Fibroblast of lung (primary cell): ENCODE data around the gene ZNF407. TPM values are rescaled to one million over a fixed set of nuclear protein-coding genes. Genes with fewer than 3 reads are reported as not detected.

Source experiments
- DNase-seq, 2 donors: peaks; one replicate each; pipeline versions ENCODE4 v3.0.0 to v3.0.0-alpha.2; 2010; ENCODE audit warnings: low read depth in 2 of 2
- H2AFZ ChIP-seq: 2 replicates; pipeline ENCODE4 v1.5.1; 2012; ENCODE audit warnings: low read length, control low read depth, inconsistent platforms
- H3K27ac ChIP-seq: 2 replicates; pipeline ENCODE4 v1.5.1; 2011; ENCODE audit warnings: low read length, control low read depth; ENCODE audit not compliant: insufficient read depth
- H3K27me3 ChIP-seq: 2 replicates; pipeline ENCODE4 v1.5.1; 2011; ENCODE audit warnings: mild to moderate bottlenecking, low read length; ENCODE audit not compliant: control insufficient read depth, insufficient read depth
- H3K36me3 ChIP-seq: 2 replicates; pipeline ENCODE4 v1.5.1; 2011; ENCODE audit warnings: low read length; ENCODE audit not compliant: control insufficient read depth, insufficient read depth
- H3K4me1 ChIP-seq: 2 replicates; pipeline ENCODE4 v1.5.1; 2011; ENCODE audit warnings: low read length; ENCODE audit not compliant: control insufficient read depth, insufficient read depth; ENCODE audit errors: extremely low read depth
- H3K4me2 ChIP-seq: 2 replicates; pipeline ENCODE4 v1.5.1; 2011; ENCODE audit warnings: low read length, control low read depth; ENCODE audit not compliant: insufficient read depth; ENCODE audit errors: extremely low read depth
- H3K4me3 ChIP-seq, 4 experiments: fragments of 200-600 bp in 1 of 4; sonication (generic) in 1 of 4; replicated peaks in 1 of 4; 2 replicates each; pipeline ENCODE4 v1.5.1; 2011 to 2016; ENCODE audit warnings: low read length in 4 of 4, low read depth in 3 of 4, mild to moderate bottlenecking in 3 of 4, control low read depth in 2 of 4, inconsistent platforms in 1 of 4, mixed read lengths in 1 of 4; ENCODE audit not compliant: insufficient read depth in 1 of 4; ENCODE audit errors: control extremely low read depth in 1 of 4
- H3K79me2 ChIP-seq: 2 replicates; pipeline ENCODE4 v1.5.1; 2012; ENCODE audit warnings: mild to moderate bottlenecking, low read length, inconsistent platforms; ENCODE audit not compliant: control insufficient read depth, insufficient read depth
- H3K9ac ChIP-seq: 2 replicates; pipeline ENCODE4 v1.5.1; 2011; ENCODE audit warnings: mild to moderate bottlenecking, low read length, control low read depth; ENCODE audit not compliant: insufficient read depth
- H3K9me3 ChIP-seq: 2 replicates; pipeline ENCODE4 v1.5.1; 2012; ENCODE audit warnings: low read depth, low read length; ENCODE audit not compliant: control insufficient read depth, insufficient read depth
- H4K20me1 ChIP-seq: 2 replicates; pipeline ENCODE4 v1.5.1; 2011; ENCODE audit warnings: low read length; ENCODE audit not compliant: control insufficient read depth, insufficient read depth; ENCODE audit errors: extremely low read depth
- EZH2 ChIP-seq: IDR thresholded peaks from 2 replicates; pipeline ENCODE4 v1.5.1; 2012; ENCODE audit warnings: low read length, control low read depth, mild to moderate bottlenecking; ENCODE audit errors: missing control alignments
- polyA plus RNA-seq, 2 donors: library from polyadenylated mRNA; depleted of rRNA in 1 of 2; stranded (reverse) in 1 of 2; unstranded in 1 of 2; fragments of >200 nt; gene quantifications; 2 replicates each; pipeline ENCODE4 v1.2.1, GENCODE V29; 2011 to 2012; ENCODE audit warnings: missing spikeins in 1 of 2
- total RNA-seq: library from RNA; depleted of rRNA; stranded (reverse); fragments of >200 nt; gene quantifications from 2 replicates; pipeline ENCODE4 v1.2.1, GENCODE V29; 2014
- TF ChIP-seq, protein P1 (sequence below), 2 donors: IDR thresholded peaks in 1 of 2; conservative IDR thresholded peaks in 1 of 2; 1 replicate in 1 of 2; 2 replicates in 1 of 2; pipeline ENCODE4 v1.5.1; 2011 to 2012; ENCODE audit warnings: low read length in 2 of 2, control low read depth in 1 of 2, inconsistent platforms in 1 of 2, low read depth in 1 of 2, mild to moderate bottlenecking in 1 of 2

The ZNF407 gene
- total and polyA plus RNA-seq, 2 donors (not counting 1 experiment from before 2014, with no cell fraction given), result 5.1 to 12.6 TPM

- H3K9me3 ChIP-seq, result no peaks in the 10 kb centered on the region
- no peak overlapping the region for H3K4me2 ChIP-seq
- no peaks in the 10 kb centered on the region for H4K20me1 ChIP-seq
- no peak for TF ChIP-seq EZH2
- TF ChIP-seq, protein P1, sequence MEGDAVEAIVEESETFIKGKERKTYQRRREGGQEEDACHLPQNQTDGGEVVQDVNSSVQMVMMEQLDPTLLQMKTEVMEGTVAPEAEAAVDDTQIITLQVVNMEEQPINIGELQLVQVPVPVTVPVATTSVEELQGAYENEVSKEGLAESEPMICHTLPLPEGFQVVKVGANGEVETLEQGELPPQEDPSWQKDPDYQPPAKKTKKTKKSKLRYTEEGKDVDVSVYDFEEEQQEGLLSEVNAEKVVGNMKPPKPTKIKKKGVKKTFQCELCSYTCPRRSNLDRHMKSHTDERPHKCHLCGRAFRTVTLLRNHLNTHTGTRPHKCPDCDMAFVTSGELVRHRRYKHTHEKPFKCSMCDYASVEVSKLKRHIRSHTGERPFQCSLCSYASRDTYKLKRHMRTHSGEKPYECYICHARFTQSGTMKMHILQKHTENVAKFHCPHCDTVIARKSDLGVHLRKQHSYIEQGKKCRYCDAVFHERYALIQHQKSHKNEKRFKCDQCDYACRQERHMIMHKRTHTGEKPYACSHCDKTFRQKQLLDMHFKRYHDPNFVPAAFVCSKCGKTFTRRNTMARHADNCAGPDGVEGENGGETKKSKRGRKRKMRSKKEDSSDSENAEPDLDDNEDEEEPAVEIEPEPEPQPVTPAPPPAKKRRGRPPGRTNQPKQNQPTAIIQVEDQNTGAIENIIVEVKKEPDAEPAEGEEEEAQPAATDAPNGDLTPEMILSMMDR (conservative IDR thresholded peaks at IDR 0.05 in 1 of 2, IDR thresholded peaks at IDR 0.05 in 1 of 2; ENCODE audit: low read depth in 1 of 2, low read length in 2 of 2), result no peak
- H3K79me2 ChIP-seq, result no peaks in the 10 kb centered on the region
- H3K36me3 ChIP-seq, result no peaks in the 10 kb centered on the region
- H3K9ac ChIP-seq, result no peak overlapping the region
- no peaks in the 10 kb centered on the region for H3K27me3 ChIP-seq
- no peak for DNase-seq
- no peak overlapping the region for H3K4me3 ChIP-seq
- peaks cover 6% of the 10 kb centered on the region for H3K4me1 ChIP-seq
- no peak overlapping the region for H2AFZ ChIP-seq
- H3K27ac ChIP-seq, result no peak overlapping the region
These were observed 196.1 kb downstream of the ZNF407 start for GRCh38 chr18:74793746-74794145.

DNA sequence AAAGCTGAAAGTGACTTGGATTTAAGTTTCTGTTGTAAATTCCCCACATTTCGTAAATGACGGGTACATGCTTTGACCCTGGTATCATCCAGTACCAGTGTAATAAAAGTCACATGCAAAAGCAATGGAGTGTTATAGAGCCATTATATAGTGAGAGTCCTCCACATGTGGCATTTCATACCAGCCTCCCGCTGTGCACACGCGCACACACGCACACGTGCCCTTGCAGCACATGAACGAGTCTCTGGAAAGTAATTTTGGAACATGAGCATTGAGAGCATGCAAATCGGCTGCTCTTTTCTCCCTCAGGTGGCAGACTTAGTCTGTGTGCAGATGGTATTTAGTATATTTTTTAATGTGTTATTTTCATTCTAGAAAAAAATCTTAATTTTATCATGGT is 198.1 kb downstream of the ZNF407 start:
- Histone ChIP-seq H3K27ac (no peak overlapping the region), H4K20me1 (no peaks in the 10 kb centered on the region), H3K9me3 (no peaks in the 10 kb centered on the region), H3K36me3 (no peaks in the 10 kb centered on the region), H2AFZ (no peak overlapping the region), H3K79me2 (no peaks in the 10 kb centered on the region), H3K27me3 (no peaks in the 10 kb centered on the region), H3K9ac (no peak overlapping the region), H3K4me1 (peaks cover 6% of the 10 kb centered on the region), H3K4me3 (no peak overlapping the region), H3K4me2 (no peak overlapping the region)
- DNase-seq, result no peak
- TF ChIP-seq, protein P1 (conservative IDR thresholded peaks at IDR 0.05 in 1 of 2, IDR thresholded peaks at IDR 0.05 in 1 of 2; ENCODE audit: low read depth in 1 of 2, low read length in 2 of 2), result no peak
- no peak for TF ChIP-seq EZH2

DNA sequence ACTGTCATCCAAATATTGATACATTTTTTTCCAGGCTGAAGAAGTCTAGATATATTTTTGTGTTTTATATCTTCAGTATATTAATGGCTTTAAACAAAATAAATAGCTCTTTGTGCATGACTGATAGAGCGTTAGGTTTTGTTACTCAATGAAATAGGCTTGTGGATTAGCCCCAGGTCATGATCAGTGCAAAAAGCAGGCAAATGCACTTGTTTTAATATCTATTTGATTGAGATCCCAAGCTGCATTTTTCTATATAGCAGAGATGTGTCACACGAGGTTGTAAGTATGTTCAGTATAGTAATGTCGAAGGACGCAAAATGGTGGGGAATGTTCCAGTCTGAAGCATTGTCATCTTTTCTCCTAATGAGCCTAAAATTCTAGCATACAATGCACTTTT is 198.5 kb downstream of the ZNF407 start:
- Histone ChIP-seq H3K27me3 (no peaks in the 10 kb centered on the region), H3K4me1 (peaks cover 6% of the 10 kb centered on the region), H4K20me1 (no peaks in the 10 kb centered on the region), H3K4me2 (no peak overlapping the region), H3K79me2 (no peaks in the 10 kb centered on the region), H3K9ac (no peak overlapping the region), H3K36me3 (no peaks in the 10 kb centered on the region), H3K27ac (no peak overlapping the region), H2AFZ (no peak overlapping the region), H3K4me3 (no peak overlapping the region), H3K9me3 (no peaks in the 10 kb centered on the region)
- TF ChIP-seq, protein P1 (conservative IDR thresholded peaks at IDR 0.05 in 1 of 2, IDR thresholded peaks at IDR 0.05 in 1 of 2; ENCODE audit: low read depth in 1 of 2, low read length in 2 of 2), result no peak
- TF ChIP-seq EZH2, result no peak
- no peak for DNase-seq
